Adipocyte (in vitro differentiated cells): ENCODE results near the gene ASPA.

Experiments
- DNase-seq: peaks from one replicate; pipeline ENCODE4 v3.0.0-alpha.2; 2015; ENCODE audit warnings: low read depth
- H3K27me3 ChIP-seq: replicated peaks from 2 replicates; pipeline ENCODE4 v1.7.0; 2013; ENCODE audit warnings: mild to moderate bottlenecking, low read length, moderate library complexity; ENCODE audit not compliant: control insufficient read depth, insufficient read depth
- H3K36me3 ChIP-seq: 2 replicates; pipeline ENCODE4 v1.7.0; 2013; ENCODE audit warnings: low read length, mild to moderate bottlenecking, moderate library complexity; ENCODE audit not compliant: control insufficient read depth, insufficient read depth, severe bottlenecking
- H3K4me1 ChIP-seq: 2 replicates; pipeline ENCODE4 v1.7.0; 2013; ENCODE audit warnings: mild to moderate bottlenecking, low read length, moderate library complexity; ENCODE audit not compliant: control insufficient read depth, insufficient read depth
- H3K4me3 ChIP-seq: 2 replicates; pipeline ENCODE4 v1.7.0; 2013; ENCODE audit warnings: mild to moderate bottlenecking, low read length, moderate library complexity
- H3K9ac ChIP-seq: 2 replicates; pipeline ENCODE4 v1.7.0; 2013; ENCODE audit warnings: mild to moderate bottlenecking, low read length, moderate library complexity
- H3K9me3 ChIP-seq: 2 replicates; pipeline ENCODE4 v1.7.0; 2013; ENCODE audit warnings: mild to moderate bottlenecking, low read length, moderate library complexity; ENCODE audit not compliant: control insufficient read depth

ASPA gene

GRCh38 chr17:3474212-3474611 lies 1.6 kb upstream of the ASPA start:
- H3K4me3 ChIP-seq, result peak overlapping the region; percentile 92
- H3K27me3 ChIP-seq, result no peaks in the 10 kb centered on the region
- peak; percentile 10 for DNase-seq
- H3K9ac ChIP-seq, result peak overlapping the region; percentile 95
- H3K9me3 ChIP-seq, result no peaks in the 10 kb centered on the region
- peaks cover 20% of the 10 kb centered on the region for H3K4me1 ChIP-seq
- no peaks in the 10 kb centered on the region for H3K36me3 ChIP-seq

DNA sequence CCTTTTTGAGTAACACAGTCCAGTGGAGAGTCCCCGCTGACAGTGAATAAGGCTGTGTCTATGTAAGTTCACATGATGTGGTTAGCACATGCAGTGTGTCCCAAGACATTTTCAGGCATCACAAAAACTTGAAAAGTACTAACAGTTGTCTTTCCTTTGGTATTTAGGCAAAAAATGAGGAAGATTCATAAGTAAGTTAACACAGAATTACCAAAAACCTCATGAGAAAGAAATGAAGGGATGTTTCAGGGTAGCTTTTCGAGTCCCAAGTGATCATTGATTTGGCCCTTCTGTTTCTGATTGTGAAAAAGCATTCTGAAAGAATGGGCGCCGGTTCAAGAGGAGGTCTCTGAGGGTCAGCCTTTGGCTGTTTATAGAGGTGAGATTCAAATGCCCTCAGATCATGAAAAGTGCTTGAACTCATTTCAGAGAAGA lies 529 bp upstream of the ASPA start:
- no peaks in the 10 kb centered on the region for H3K36me3 ChIP-seq
- no peak for DNase-seq
- H3K4me1 ChIP-seq, result peaks cover 20% of the 10 kb centered on the region
- peak overlapping the region; percentile 92 for H3K4me3 ChIP-seq
- no peaks in the 10 kb centered on the region for H3K27me3 ChIP-seq
- no peaks in the 10 kb centered on the region for H3K9me3 ChIP-seq
- peak overlapping the region; percentile 95 for H3K9ac ChIP-seq

DNA sequence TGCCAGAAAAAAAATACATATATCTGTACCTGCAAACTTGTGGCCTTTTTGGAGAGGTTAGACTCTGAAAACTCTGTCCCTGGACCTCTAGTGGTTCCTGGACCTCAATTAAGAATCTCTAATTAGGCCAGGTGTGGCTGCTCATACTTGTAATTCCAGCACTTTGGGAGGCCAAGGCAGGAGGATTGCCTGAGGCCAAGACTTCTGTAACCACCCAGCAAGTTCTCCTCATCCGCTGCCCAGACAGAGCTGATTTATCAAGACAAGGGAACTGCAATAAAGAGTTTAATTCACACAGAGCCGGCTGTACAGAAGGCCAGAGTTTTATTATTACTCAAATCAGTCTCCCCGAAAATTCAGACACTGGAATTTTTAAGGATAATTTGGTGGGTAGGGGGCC lies 4.2 kb downstream of the ASPA start:
- H3K4me1 ChIP-seq, result peaks cover 10% of the 10 kb centered on the region
- H3K4me3 ChIP-seq, result no peak overlapping the region
- H3K9me3 ChIP-seq, result no peaks in the 10 kb centered on the region
- peaks cover 14% of the 10 kb centered on the region for H3K36me3 ChIP-seq
- no peak overlapping the region for H3K9ac ChIP-seq
- H3K27me3 ChIP-seq, result no peaks in the 10 kb centered on the region
- no peak for DNase-seq

GRCh38 chr17:3482852-3483251 lies 7.1 kb downstream of the ASPA start:
- peaks cover 20% of the 10 kb centered on the region for H3K36me3 ChIP-seq
- DNase-seq, result no peak

GRCh38 chr17:3485481-3486068 lies 9.8 kb downstream of the ASPA start:
- Histone ChIP-seq H3K9me3 (no peaks in the 10 kb centered on the region), H3K36me3 (peaks cover 38% of the 10 kb centered on the region), H3K4me1 (no peaks in the 10 kb centered on the region), H3K9ac (no peak overlapping the region), H3K4me3 (no peak overlapping the region), H3K27me3 (no peaks in the 10 kb centered on the region)
- no peak for DNase-seq

More at GRCh38 chr17:3482852-3483251, 7.1 kb downstream of the ASPA start:
- H3K27me3 ChIP-seq, result no peaks in the 10 kb centered on the region
- no peaks in the 10 kb centered on the region for H3K9me3 ChIP-seq
- H3K4me1 ChIP-seq, result no peaks in the 10 kb centered on the region
- H3K9ac ChIP-seq, result no peak overlapping the region
- no peak overlapping the region for H3K4me3 ChIP-seq

GRCh38 chr17:3497101-3497500 lies 21.3 kb downstream of the ASPA start:
- peaks cover 2% of the 10 kb centered on the region for H3K4me1 ChIP-seq
- DNase-seq, result no peak
- H3K27me3 ChIP-seq, result no peaks in the 10 kb centered on the region
- H3K9ac ChIP-seq, result no peak overlapping the region
- peaks cover 3% of the 10 kb centered on the region for H3K9me3 ChIP-seq
- H3K4me3 ChIP-seq, result no peak overlapping the region
- H3K36me3 ChIP-seq, result peaks cover 23% of the 10 kb centered on the region

DNA sequence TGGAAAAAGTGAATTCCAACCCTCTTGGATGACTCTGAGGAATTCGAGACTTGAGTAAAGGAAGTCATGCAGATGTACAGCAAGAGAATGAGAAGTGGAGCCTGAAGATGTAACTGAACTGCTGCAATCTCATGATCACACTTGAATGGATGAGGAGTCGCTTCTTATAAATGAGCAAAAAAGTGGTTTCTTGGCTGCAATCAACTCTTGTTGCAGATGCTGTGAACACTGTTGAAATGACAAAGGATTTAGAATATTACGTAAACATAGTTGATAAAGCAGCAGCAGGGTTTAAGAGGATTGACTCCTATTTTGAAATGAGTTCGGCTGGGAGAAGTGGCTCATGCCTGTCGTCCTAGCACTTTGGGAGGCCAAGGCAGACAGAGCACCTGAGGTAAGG lies 25.5 kb downstream of the ASPA start:
- peaks cover 3% of the 10 kb centered on the region for H3K9me3 ChIP-seq

DNA sequence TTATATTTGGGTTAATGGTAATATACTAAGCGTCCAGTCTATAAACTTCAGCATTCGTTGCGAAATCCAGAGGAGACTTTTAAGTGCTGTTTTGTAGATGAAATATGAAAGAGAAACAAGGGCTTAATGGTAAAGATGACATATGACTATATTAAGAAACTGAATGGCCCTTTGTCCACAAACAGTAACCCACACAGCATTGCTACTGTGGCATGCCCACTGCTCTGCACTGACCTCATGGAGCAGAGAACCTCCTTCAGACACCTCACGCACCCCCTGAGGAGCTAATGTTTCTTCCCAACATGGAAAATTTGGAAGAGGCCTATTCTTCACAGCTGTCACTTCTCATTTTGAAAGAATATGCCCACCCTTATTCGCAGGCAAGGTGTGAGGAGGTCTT lies 26.7 kb downstream of the ASPA start:
- no peaks in the 10 kb centered on the region for H3K36me3 ChIP-seq
- H3K9ac ChIP-seq, result no peak overlapping the region

More for the DNA sequence above, 25.5 kb downstream of the ASPA start:
- Histone ChIP-seq H3K9ac (no peak overlapping the region), H3K4me1 (peaks cover 10% of the 10 kb centered on the region), H3K36me3 (peaks cover 1% of the 10 kb centered on the region), H3K27me3 (no peaks in the 10 kb centered on the region), H3K4me3 (no peak overlapping the region)
- DNase-seq, result no peak

GRCh38 chr17:3503285-3503684 lies 27.5 kb downstream of the ASPA start:
- peaks cover 10% of the 10 kb centered on the region for H3K4me1 ChIP-seq
- no peak for DNase-seq
- H3K27me3 ChIP-seq, result no peaks in the 10 kb centered on the region
- no peaks in the 10 kb centered on the region for H3K36me3 ChIP-seq
- peaks cover 3% of the 10 kb centered on the region for H3K9me3 ChIP-seq
- no peak overlapping the region for H3K4me3 ChIP-seq
- no peak overlapping the region for H3K9ac ChIP-seq

More for the DNA sequence above, 26.7 kb downstream of the ASPA start:
- Histone ChIP-seq H3K27me3 (no peaks in the 10 kb centered on the region), H3K4me1 (peaks cover 10% of the 10 kb centered on the region), H3K4me3 (no peak overlapping the region), H3K9me3 (peaks cover 3% of the 10 kb centered on the region)
- DNase-seq, result no peak

DNA sequence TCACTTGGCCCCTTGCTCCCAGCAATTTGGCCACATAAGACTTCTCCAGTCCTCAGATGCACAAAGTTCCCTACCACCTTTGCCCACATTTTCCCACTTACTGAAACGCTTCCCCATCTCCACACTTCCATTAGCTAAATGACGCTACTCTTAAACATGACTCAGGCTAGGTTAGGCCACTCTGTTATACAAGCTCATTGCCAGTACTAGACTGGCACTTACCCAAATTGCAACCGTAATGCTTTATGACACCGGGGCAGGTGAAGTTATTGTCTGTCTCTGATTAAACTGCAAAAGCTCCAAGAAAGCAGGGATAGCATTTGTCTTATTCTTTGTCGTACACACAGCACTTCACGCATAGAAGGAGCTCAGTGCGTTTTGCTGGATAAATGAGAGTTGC lies 29.2 kb downstream of the ASPA start:
- Histone ChIP-seq H3K9ac (no peak overlapping the region), H3K27me3 (no peaks in the 10 kb centered on the region), H3K36me3 (no peaks in the 10 kb centered on the region), H3K4me3 (no peak overlapping the region), H3K9me3 (peaks cover 3% of the 10 kb centered on the region), H3K4me1 (peaks cover 10% of the 10 kb centered on the region)
- no peak for DNase-seq

GRCh38 chr17:3506054-3506453 lies 30.3 kb downstream of the ASPA start:
- Histone ChIP-seq H3K4me3 (no peak overlapping the region), H3K27me3 (no peaks in the 10 kb centered on the region), H3K9me3 (no peaks in the 10 kb centered on the region), H3K9ac (no peak overlapping the region), H3K4me1 (peaks cover 8% of the 10 kb centered on the region), H3K36me3 (no peaks in the 10 kb centered on the region)
- DNase-seq, result no peak

GRCh38 chr17:3507071-3507470 lies 31.3 kb downstream of the ASPA start:
- H3K36me3 ChIP-seq, result no peaks in the 10 kb centered on the region
- H3K4me3 ChIP-seq, result no peak overlapping the region
- H3K27me3 ChIP-seq, result no peaks in the 10 kb centered on the region
- DNase-seq, result no peak
- no peaks in the 10 kb centered on the region for H3K9me3 ChIP-seq
- no peak overlapping the region for H3K9ac ChIP-seq
- H3K4me1 ChIP-seq, result peaks cover 17% of the 10 kb centered on the region
